Activated gamma-delta T cell treated with anti-CD3 and anti-CD28 coated beads, Interleukin-2, amount 50 U/mL, for 16 hours (primary cell): Measurements from ENCODE around the gene OTC.

Experiments
- DNase-seq: peaks from one replicate; pipeline ENCODE4 v3.0.0-alpha.2; 2020; ENCODE audit warnings: low read depth

Gene OTC

GRCh38 chrX:38468563-38469157 is 116.3 kb downstream of the OTC start:
- DNase-seq = no peak
